ENCODE data around the gene ANO1. TPM values are rescaled to one million over a fixed set of nuclear protein-coding genes. Genes with fewer than 3 reads are reported as not detected.

Gene ANO1
- total RNA-seq, 1 donor from 2014 or later = 3.8 TPM

- TF ChIP-seq CTCF (IDR thresholded peaks at IDR 0.05; ENCODE audit: unreplicated experiment) = no peak
- Mint-ChIP-seq H3K27ac (ENCODE audit: unreplicated experiment) (no peak overlapping the region), H3K4me1 (ENCODE audit: unreplicated experiment) (peaks cover 4% of the 10 kb centered on the region), H3K36me3 (ENCODE audit: low read depth, unreplicated experiment) (no peaks in the 10 kb centered on the region), H3K9me3 (ENCODE audit: unreplicated experiment) (no peaks in the 10 kb centered on the region), H3K4me3 (ENCODE audit: unreplicated experiment) (no peak overlapping the region), H3K27me3 (ENCODE audit: unreplicated experiment) (peaks cover 4% of the 10 kb centered on the region)
- no peak for DNase-seq (ENCODE audit: low spot score)
Observed at GRCh38 chr11:70220136-70220535, 142.0 kb downstream of the ANO1 start.

- TF ChIP-seq CTCF (IDR thresholded peaks at IDR 0.05; ENCODE audit: unreplicated experiment) = no peak
- Mint-ChIP-seq H3K27ac (ENCODE audit: unreplicated experiment) (no peak overlapping the region), H3K4me3 (ENCODE audit: unreplicated experiment) (no peak overlapping the region), H3K4me1 (ENCODE audit: unreplicated experiment) (peaks cover 4% of the 10 kb centered on the region), H3K27me3 (ENCODE audit: unreplicated experiment) (peaks cover 4% of the 10 kb centered on the region), H3K9me3 (ENCODE audit: unreplicated experiment) (no peaks in the 10 kb centered on the region), H3K36me3 (ENCODE audit: low read depth, unreplicated experiment) (no peaks in the 10 kb centered on the region)
- no peak for DNase-seq (ENCODE audit: low spot score)
Observed at GRCh38 chr11:70220920-70221319, 142.8 kb downstream of the ANO1 start.

- no peaks in the 10 kb centered on the region for H3K36me3 Mint-ChIP-seq (ENCODE audit: low read depth, unreplicated experiment)
- H3K4me3 Mint-ChIP-seq (ENCODE audit: unreplicated experiment) = no peak overlapping the region
- no peak for DNase-seq (ENCODE audit: low spot score)
- H3K4me1 Mint-ChIP-seq (ENCODE audit: unreplicated experiment) = peaks cover 2% of the 10 kb centered on the region
- TF ChIP-seq CTCF (IDR thresholded peaks at IDR 0.05; ENCODE audit: unreplicated experiment) = no peak
- H3K9me3 Mint-ChIP-seq (ENCODE audit: unreplicated experiment) = no peaks in the 10 kb centered on the region
- H3K27me3 Mint-ChIP-seq (ENCODE audit: unreplicated experiment) = peaks cover 4% of the 10 kb centered on the region
- no peak overlapping the region for H3K27ac Mint-ChIP-seq (ENCODE audit: unreplicated experiment)
Observed at GRCh38 chr11:70225681-70226177, 147.6 kb downstream of the ANO1 start.

GRCh38 chr11:70226183-70226582, 148.1 kb downstream of the ANO1 start:
- no peaks in the 10 kb centered on the region for H3K36me3 Mint-ChIP-seq (ENCODE audit: low read depth, unreplicated experiment)
- DNase-seq (ENCODE audit: low spot score) = no peak
- H3K9me3 Mint-ChIP-seq (ENCODE audit: unreplicated experiment) = no peaks in the 10 kb centered on the region
- H3K4me1 Mint-ChIP-seq (ENCODE audit: unreplicated experiment) = peaks cover 2% of the 10 kb centered on the region
- TF ChIP-seq CTCF (IDR thresholded peaks at IDR 0.05; ENCODE audit: unreplicated experiment) = no peak
- no peak overlapping the region for H3K27ac Mint-ChIP-seq (ENCODE audit: unreplicated experiment)
- peaks cover 4% of the 10 kb centered on the region for H3K27me3 Mint-ChIP-seq (ENCODE audit: unreplicated experiment)
- H3K4me3 Mint-ChIP-seq (ENCODE audit: unreplicated experiment) = no peak overlapping the region

GRCh38 chr11:70226967-70227366, 148.8 kb downstream of the ANO1 start:
- H3K27ac Mint-ChIP-seq (ENCODE audit: unreplicated experiment) = no peak overlapping the region
- peaks cover 4% of the 10 kb centered on the region for H3K27me3 Mint-ChIP-seq (ENCODE audit: unreplicated experiment)
- H3K36me3 Mint-ChIP-seq (ENCODE audit: low read depth, unreplicated experiment) = no peaks in the 10 kb centered on the region

More at GRCh38 chr11:70226967-70227366, 148.8 kb downstream of the ANO1 start:
- TF ChIP-seq CTCF (IDR thresholded peaks at IDR 0.05; ENCODE audit: unreplicated experiment) = peak; percentile 43
- Mint-ChIP-seq H3K4me3 (ENCODE audit: unreplicated experiment) (no peak overlapping the region), H3K9me3 (ENCODE audit: unreplicated experiment) (no peaks in the 10 kb centered on the region), H3K4me1 (ENCODE audit: unreplicated experiment) (peaks cover 2% of the 10 kb centered on the region)
- DNase-seq (ENCODE audit: low spot score) = peak; percentile 47

Data from endothelial cell (in vitro differentiated cells).